Fibroblast of mammary gland (primary cell): ENCODE data around the gene CLCN1.

ENCODE experiments used
- DNase-seq: peaks from one replicate; pipeline ENCODE4 v3.0.0-alpha.2; 2010; ENCODE audit warnings: low read depth
- H3K4me3 ChIP-seq: 2 replicates; pipeline ENCODE4 v1.5.1; 2011; ENCODE audit warnings: low read depth, mild to moderate bottlenecking, low read length, moderate library complexity; ENCODE audit not compliant: control insufficient read depth
- CTCF ChIP-seq: conservative IDR thresholded peaks from 2 replicates; pipeline ENCODE4 v1.5.1; 2011; ENCODE audit warnings: low read depth, low read length, inconsistent platforms; ENCODE audit not compliant: control insufficient read depth, insufficient read depth

Gene CLCN1

GRCh38 chr7:143398616-143399015 is 82.7 kb downstream of the CLCN1 start:
- TF ChIP-seq CTCF, result no peak

GRCh38 chr7:143399151-143399550 is 83.2 kb downstream of the CLCN1 start:
- H3K4me3 ChIP-seq, result no peak overlapping the region
- no peak for TF ChIP-seq CTCF
- DNase-seq, result no peak

More at GRCh38 chr7:143398616-143399015, 82.7 kb downstream of the CLCN1 start:
- no peak for DNase-seq
- no peak overlapping the region for H3K4me3 ChIP-seq

GRCh38 chr7:143399642-143400041 is 83.7 kb downstream of the CLCN1 start:
- TF ChIP-seq CTCF, result no peak
- H3K4me3 ChIP-seq, result no peak overlapping the region
- DNase-seq, result no peak

- DNase-seq, result no peak
- no peak for TF ChIP-seq CTCF
- no peak overlapping the region for H3K4me3 ChIP-seq
Measured at GRCh38 chr7:143401265-143401664, 85.4 kb downstream of the CLCN1 start.
